ENCODE data around the gene DNAH1.

- TF ChIP-seq POLR2A (IDR thresholded peaks at IDR 0.05), result no peak
- TF ChIP-seq, protein P1, sequence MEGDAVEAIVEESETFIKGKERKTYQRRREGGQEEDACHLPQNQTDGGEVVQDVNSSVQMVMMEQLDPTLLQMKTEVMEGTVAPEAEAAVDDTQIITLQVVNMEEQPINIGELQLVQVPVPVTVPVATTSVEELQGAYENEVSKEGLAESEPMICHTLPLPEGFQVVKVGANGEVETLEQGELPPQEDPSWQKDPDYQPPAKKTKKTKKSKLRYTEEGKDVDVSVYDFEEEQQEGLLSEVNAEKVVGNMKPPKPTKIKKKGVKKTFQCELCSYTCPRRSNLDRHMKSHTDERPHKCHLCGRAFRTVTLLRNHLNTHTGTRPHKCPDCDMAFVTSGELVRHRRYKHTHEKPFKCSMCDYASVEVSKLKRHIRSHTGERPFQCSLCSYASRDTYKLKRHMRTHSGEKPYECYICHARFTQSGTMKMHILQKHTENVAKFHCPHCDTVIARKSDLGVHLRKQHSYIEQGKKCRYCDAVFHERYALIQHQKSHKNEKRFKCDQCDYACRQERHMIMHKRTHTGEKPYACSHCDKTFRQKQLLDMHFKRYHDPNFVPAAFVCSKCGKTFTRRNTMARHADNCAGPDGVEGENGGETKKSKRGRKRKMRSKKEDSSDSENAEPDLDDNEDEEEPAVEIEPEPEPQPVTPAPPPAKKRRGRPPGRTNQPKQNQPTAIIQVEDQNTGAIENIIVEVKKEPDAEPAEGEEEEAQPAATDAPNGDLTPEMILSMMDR (IDR thresholded peaks at IDR 0.05), result no peak
Observed at GRCh38 chr3:52381623-52382022, 65.5 kb downstream of the DNAH1 start.

Measured in testis (tissue), 2 donors.